Stimulated activated CD8-positive, alpha-beta memory T cell treated with anti-CD3 and anti-CD28 coated beads, Interleukin-7, amount 100 ng/mL, for 24 hours (primary cell): ENCODE measurements around the gene ZBTB2.
"Not testable (repeated sequence)": the region's sequence is repeated elsewhere in the genome, so short reads cannot be mapped to it uniquely, and the experiment has no call there.

ENCODE experiments used
- DNase-seq: peaks from one replicate; pipeline ENCODE4 v3.0.0-alpha.2; 2020; ENCODE audit warnings: low read depth

The ZBTB2 gene

DNA sequence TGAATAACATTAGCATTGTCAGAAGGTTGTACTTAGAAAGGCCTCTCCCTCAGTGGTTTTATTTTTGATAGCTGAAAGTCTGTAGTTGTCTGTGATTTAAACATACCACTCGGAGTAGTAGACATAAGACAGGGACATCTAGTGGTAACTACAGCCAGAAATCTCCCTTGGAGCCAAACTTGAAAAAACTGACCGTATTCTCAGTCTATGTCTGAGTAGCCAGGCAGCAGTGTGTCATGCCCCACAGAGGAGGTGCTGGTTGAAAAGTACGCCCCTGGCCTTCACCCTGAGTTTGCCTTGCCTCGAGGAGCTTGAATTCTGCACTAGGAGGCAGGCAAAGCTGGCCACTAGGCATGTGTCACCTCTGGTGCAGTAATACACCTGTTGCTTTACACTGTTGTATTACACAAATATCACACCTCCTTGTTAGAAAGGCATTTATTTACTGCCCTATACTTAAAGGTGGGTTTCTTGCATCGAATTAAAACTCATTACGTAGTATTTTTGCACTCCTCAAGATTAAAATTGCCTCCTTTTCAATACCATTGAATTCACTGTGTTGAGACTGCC is 20.8 kb downstream of the ZBTB2 start:
- DNase-seq = no peak

DNA sequence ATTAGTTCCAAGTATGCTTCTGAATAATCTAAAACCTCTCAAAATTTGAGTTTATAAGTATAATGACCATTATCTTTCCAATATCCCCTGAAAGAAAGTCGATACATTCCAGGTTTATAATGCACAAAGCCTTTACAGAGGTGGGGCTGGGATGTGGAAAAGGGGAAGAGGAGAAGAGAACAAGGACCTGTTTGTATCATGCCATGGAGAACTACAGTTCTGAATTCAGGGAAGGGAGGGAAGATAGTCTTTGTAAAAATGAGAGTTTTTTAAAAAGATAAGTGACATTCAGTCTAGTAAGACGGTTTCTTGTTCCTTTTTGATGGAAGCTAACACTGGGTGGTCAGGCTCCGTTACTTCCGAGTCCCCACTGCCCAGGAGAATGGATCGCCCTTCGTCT is 26.1 kb downstream of the ZBTB2 start:
- DNase-seq = no peak

DNA sequence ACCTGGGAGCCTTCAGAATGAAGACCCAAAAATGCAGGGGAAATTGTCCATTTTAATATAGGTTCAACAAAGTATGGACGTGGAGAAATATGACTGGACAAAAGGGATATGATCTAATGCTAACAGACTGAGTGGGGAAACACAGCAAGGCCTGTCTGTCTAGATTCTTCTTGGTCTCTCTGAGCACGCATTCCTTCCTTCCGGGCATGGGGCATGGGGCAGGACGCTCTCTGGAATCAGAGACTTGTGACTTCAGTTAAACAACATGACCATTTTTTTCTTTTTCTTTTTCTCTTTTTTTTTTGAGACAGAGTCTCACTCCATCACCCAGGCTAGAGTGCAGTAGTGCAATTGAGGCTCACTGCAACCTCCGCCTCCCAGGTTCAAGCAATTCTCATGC is 31.9 kb downstream of the ZBTB2 start:
- no peak for DNase-seq

DNA sequence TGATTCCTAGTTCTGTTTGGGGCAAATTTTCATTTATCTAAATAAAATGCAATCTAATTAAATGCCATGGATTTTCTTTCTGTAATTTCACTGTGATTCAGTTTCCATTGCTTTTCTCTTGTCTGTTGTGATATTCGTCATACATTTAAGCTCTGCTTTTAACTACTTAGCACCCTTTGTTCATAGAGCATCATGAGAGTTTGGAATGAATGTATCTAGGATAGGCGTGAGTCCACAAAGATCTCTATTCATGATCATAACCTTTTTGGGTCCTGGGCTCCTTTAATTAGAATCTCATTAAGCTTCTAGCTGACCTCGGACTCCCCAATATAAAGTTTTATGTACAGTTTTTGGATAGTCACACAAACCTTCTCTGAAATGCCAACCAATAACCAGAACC is 32.9 kb downstream of the ZBTB2 start:
- no peak for DNase-seq

DNA sequence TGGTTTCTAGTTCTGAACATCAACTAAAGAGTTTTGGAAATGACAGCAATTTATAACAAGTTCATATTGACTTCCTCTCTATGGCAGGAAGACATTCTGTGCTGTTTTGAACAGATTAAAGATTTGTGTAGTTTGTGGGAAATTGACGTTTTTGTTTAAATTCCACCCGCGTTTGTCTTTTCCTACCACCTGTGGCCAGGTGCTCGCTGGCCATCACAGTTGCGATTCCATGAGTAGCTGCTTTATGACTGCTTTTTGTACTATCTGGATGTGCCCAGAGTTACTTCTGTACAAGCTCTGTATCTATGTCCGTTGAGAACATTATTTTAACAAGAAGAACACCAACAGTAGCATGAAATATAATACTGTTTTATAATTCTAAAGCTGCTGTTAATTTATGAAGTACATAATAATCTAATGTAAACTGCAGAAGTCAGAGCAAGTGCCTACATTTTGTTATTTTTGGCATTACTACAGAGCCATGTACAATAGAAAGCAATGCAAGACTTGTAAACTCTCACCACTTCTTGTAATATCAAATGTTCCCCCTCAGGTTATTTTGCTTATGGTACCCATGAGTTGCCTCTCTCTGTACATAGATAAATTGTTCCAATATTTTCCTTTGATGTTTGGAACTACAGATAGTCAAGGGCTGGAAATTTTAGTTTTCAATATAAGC is 33.5 kb downstream of the ZBTB2 start:
- no peak for DNase-seq

DNA sequence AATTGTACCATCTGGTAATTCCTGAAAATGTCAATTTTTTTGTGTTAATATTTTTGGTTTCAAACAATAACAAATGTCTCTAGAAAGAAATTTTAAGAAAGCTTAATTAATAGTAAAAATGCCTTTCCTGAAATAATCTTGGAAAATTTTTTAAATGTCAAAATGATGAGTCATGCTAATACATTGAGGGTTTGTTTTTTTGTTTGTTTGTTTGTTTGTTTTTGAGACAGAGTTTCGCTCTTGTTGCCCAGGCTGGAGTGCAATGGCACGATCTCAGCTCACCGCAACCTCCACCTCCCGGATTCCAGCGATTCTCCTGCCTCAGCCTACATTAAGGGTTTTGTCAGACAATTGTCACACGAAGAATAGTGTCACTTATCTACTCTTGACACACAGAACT is 34.4 kb downstream of the ZBTB2 start:
- not testable (repeated sequence) for DNase-seq

DNA sequence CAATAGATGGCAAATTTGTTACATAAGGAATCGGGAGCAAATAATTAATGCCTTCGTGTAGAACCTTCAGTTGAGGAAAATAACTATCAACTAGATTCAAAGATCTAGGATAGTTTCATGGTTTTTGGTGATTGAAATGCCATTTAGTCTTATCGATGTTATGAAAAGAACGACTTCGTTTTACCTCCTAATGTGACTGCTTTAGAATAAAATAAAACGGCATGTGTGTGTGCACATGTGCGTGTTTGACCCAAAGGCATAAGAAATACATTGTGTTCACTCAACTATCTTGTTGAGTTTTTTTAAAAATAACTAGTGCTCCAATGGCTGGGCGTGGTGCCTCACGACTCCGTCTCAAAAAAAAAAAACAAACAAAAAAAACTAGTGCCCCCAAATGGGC is 37.6 kb downstream of the ZBTB2 start:
- no peak for DNase-seq

DNA sequence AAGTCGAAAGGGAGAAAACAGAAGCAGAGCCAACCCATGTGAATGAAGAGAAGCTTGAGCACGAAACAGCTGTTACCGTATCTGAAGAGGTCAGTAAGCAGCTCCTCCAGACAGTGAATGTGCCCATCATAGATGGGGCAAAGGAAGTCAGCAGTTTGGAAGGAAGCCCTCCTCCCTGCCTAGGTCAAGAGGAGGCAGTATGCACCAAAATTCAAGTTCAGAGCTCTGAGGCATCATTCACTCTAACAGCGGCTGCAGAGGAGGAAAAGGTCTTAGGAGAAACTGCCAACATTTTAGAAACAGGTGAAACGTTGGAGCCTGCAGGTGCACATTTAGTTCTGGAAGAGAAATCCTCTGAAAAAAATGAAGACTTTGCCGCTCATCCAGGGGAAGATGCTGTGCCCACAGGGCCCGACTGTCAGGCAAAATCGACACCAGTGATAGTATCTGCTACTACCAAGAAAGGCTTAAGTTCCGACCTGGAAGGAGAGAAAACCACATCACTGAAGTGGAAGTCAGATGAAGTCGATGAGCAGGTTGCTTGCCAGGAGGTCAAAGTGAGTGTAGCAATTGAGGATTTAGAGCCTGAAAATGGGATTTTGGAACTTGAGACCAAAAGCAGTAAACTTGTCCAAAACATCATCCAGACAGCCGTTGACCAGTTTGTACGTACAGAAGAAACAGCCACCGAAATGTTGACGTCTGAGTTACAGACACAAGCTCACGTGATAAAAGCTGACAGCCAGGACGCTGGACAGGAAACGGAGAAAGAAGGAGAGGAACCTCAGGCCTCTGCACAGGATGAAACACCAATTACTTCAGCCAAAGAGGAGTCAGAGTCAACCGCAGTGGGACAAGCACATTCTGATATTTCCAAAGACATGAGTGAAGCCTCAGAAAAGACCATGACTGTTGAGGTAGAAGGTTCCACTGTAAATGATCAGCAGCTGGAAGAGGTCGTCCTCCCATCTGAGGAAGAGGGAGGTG is 38.7 kb downstream of the ZBTB2 start:
- DNase-seq = no peak

DNA sequence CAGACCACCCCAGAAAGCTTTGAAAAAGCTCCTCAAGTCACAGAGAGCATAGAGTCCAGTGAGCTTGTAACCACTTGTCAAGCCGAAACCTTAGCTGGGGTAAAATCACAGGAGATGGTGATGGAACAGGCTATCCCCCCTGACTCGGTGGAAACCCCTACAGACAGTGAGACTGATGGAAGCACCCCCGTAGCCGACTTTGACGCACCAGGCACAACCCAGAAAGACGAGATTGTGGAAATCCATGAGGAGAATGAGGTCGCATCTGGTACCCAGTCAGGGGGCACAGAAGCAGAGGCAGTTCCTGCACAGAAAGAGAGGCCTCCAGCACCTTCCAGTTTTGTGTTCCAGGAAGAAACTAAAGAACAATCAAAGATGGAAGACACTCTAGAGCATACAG is 39.6 kb downstream of the ZBTB2 start:
- DNase-seq = no peak

DNA sequence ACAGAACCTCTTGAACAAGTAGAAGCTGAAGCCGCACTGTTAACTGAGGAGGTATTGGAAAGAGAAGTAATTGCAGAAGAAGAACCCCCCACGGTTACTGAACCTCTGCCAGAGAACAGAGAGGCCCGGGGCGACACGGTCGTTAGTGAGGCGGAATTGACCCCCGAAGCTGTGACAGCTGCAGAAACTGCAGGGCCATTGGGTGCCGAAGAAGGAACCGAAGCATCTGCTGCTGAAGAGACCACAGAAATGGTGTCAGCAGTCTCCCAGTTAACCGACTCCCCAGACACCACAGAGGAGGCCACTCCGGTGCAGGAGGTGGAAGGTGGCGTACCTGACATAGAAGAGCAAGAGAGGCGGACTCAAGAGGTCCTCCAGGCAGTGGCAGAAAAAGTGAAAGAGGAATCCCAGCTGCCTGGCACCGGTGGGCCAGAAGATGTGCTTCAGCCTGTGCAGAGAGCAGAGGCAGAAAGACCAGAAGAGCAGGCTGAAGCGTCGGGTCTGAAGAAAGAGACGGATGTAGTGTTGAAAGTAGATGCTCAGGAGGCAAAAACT is 40.1 kb downstream of the ZBTB2 start:
- no peak for DNase-seq

DNA sequence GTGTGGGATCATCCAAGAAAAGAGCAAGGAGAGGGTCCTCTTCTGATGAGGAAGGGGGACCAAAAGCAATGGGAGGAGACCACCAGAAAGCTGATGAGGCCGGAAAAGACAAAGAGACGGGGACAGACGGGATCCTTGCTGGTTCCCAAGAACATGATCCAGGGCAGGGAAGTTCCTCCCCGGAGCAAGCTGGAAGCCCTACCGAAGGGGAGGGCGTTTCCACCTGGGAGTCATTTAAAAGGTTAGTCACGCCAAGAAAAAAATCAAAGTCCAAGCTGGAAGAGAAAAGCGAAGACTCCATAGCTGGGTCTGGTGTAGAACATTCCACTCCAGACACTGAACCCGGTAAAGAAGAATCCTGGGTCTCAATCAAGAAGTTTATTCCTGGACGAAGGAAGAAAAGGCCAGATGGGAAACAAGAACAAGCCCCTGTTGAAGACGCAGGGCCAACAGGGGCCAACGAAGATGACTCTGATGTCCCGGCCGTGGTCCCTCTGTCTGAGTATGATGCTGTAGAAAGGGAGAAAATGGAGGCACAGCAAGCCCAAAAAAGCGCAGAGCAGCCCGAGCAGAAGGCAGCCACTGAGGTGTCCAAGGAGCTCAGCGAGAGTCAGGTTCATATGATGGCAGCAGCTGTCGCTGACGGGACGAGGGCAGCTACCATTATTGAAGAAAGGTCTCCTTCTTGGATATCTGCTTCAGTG is 40.8 kb downstream of the ZBTB2 start:
- DNase-seq = no peak

DNA sequence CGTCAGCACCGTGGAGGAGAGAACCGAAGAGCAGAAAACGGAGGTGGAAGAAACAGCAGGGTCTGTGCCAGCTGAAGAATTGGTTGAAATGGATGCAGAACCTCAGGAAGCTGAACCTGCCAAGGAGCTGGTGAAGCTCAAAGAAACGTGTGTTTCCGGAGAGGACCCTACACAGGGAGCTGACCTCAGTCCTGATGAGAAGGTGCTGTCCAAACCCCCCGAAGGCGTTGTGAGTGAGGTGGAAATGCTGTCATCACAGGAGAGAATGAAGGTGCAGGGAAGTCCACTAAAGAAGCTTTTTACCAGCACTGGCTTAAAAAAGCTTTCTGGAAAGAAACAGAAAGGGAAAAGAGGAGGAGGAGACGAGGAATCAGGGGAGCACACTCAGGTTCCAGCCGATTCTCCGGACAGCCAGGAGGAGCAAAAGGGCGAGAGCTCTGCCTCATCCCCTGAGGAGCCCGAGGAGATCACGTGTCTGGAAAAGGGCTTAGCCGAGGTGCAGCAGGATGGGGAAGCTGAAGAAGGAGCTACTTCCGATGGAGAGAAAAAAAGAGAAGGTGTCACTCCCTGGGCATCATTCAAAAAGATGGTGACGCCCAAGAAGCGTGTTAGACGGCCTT is 41.6 kb downstream of the ZBTB2 start:
- no peak for DNase-seq

DNA sequence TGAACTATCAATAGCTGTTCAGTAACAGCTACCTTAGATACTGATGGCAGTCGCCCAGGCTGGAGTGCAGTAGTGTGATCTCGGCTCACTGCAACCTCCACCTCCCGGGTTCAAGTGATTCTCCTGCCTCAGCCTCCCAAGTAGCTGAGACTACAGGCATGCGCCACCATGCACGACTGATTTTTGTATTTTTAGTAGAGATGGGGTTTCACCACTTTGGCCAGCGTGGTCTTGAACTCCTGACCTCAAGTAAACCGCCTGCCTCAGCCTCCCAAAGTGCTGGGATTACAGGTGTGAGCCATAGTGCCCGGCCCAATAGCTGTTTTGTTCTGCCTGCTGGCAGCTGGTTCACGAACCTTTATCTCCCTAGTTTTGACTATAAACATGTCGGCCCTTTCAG is 48.6 kb downstream of the ZBTB2 start:
- DNase-seq = not testable (repeated sequence)

DNA sequence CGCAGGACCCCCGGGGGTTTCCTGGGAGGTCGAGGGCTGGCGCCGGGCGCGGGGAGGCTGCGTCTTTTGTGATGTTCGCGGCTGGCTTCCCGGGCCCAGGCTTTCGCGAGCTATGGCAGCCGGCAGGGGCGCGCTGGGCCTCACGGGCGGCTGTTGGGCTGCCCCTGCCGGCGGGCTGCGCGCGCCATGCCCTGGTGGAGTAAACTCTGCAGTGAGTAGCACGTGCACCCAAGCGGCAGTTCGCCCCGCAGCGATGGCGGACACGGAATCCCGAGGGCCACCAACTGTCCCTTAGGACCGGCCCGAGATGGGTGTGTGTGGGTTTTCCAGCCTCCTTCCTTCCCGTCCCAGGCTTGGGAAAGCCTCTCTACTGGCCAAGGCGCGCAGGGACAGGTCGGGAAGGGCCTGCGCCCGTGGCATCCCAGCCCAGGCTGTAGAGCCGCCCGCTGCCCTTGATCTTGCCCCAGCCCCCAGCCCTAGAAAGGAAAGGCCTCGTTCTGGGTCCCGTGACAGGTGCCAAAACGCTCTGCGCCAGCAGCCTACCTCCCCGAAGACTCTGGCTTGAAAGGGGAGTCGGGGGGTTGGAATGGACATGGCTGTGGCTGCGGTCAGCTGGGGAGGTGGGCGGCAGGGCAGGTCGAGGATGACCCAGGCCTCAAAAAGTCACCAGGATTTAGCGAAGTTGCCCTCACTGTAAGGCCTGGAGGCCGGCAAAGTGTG is 49.7 kb downstream of the ZBTB2 start:
- DNase-seq = no peak

DNA sequence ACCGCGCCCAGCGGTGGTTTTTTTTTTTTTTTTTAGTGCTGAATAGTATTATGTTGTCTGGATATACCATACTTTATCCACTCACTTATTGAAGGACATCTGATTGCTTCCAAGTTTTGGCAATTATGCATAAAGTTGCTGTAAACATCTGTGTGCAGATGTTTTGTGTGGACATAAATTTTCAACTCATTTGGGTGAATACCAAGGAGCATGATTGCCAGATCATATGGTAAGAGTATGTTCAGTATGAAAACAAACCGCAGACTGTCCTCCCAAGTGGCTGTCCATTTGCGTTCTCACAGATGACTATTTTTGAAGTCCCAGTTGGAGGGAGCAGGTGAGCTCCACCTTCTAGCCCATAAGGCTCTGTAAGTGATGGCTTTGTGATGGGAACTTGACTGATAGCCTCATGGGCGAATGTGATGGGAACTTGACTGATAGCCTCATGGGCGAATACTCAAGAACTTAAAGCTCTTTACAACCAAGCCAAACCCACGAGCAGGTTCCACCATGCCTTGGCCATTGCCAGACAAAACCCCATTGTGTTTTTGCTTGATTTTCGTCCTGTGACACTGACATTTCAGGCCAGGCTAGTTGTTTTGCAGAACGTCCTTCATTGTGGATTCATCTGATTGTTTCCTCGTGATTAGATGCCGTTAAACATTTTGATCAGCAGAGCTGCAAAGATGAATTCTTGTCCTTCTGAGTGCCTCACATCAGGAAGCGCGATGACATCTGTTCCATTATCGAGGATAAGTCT is 51.0 kb downstream of the ZBTB2 start:
- no peak for DNase-seq

DNA sequence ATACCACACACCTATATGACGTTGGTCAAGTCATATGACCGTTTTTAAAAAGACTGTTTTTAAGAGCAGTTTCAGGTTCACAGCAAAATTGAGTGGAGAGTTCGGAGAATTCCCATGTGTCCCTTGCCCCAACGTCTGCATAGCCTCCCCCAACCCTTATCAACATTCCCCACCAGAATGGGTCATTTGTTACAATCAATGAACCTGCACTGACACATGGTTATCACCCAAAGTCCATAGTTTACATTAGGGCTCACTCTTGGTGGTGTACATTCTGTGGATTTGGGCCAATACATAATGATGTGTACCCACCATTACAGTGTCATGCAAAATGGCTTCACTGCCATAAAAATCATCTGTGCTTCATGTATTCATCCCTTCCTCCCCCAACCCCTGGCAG is 52.0 kb downstream of the ZBTB2 start:
- no peak for DNase-seq

DNA sequence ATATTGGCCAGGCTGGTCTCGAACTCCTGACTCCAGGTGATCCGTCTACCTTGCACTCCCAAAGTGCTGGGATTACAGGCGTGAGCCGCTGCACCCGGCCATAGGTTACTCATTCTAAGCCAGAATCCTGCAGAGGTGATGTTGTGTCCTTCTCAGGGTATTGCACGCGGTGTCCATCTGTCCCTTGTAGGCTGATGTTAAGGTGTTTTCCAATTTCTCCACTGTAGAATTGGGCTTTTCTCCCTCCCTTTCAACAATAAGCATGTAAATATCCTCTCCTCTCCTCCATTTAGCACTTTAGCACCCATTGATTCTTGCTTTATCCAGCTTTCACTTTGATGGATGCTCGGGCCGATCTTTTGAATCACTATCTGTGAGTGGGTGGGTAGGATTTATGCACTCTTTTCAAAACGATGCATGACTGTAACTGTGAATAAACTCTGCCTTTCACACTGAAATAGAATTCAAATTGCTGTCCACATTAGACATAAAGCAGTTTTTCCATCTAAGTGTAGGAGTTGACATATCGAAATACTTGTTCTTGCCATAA is 52.6 kb downstream of the ZBTB2 start:
- DNase-seq = no peak

DNA sequence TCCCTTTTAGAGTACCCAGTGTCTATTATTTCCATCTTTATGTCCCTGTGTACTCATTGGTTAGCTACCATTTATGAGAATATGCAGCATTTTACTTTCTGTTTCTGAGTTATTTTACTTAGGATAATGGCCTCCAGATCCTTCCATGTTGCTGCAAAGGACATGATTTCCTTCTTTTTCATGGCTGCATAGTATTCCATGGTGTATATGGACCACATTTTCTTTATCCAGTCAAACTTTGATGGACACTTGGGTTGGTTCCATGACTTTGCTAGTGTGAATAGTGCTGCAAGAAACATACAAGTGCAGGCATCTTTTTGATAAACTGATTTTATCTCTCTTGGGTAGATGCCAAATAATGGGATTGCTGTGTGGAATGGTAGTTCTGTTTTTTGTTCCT is 55.4 kb downstream of the ZBTB2 start:
- no peak for DNase-seq

DNA sequence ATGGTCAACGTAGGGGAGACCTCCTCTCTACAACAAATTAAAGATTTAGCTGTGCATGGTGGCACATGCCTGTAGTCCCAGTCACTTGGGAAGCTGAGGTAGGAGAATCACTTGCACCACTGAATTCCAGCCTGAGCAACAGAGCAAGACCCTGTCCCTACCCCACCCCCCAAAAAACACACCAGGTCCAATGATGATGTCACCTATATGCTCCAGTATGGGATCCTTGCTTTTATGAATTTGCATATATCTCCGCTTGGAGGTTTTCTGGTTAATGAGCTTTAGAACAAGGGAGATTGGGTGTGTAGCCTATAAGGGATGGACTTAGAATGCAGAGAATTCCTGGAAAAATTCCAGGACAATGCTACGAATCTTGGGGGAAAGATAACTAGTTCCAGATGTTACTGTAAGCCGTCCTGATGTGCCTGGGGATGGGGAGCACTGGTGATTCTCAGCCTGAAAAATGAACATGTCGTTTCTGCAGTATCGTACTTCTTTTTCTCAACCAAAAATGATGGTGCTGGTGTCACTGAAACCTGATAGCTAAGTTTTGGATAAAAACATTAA is 61.1 kb downstream of the ZBTB2 start:
- no peak for DNase-seq

DNA sequence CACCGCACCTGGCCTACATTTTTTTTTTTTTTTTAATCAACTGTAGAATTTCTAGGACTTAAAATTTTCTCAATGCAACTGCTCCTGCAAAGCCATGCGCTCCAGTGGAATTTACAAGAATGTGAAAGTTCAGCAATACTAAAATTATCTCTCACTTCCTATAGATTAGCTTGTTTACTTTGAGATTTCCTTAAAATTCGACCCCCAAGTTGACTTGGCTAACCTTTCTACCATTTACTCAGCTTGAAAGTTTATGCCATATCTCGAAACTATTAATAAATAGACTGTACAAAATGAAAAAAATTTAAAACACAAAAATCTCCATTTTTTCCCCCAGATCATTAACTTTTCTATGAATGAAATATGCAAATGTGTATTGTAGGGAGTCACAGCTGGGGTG is 64.3 kb downstream of the ZBTB2 start:
- DNase-seq = no peak
